Suprapubic skin (tissue), 3 donors: ENCODE data around the gene BAIAP2L1.

Source experiments
- CTCF ChIP-seq, 2 donors: fragments of 200-600 bp in 1 of 2; fragments of 450-650 bp in 1 of 2; sonication (generic) in 1 of 2; IDR thresholded peaks; one replicate each; pipeline ENCODE4 v1.5.1; 2016 to 2019; ENCODE audit warnings: antibody characterized with exemption in 2 of 2, mild to moderate bottlenecking in 1 of 2, moderate library complexity in 1 of 2
- EP300 ChIP-seq: sonication (generic); formaldehyde crosslinking; IDR thresholded peaks from one replicate; pipeline ENCODE4 v1.6.1; 2017; ENCODE audit warnings: antibody characterized with exemption
- POLR2A ChIP-seq, 2 donors: fragments of 450-650 bp; IDR thresholded peaks; one replicate each; pipeline ENCODE4 v1.6.1; 2017; ENCODE audit warnings: antibody characterized with exemption in 2 of 2, mild to moderate bottlenecking in 2 of 2, moderate library complexity in 2 of 2

GRCh38 chr7:98348726-98349474 is 52.0 kb downstream of the BAIAP2L1 start:
- TF ChIP-seq CTCF (IDR thresholded peaks at IDR 0.05) (no peak), EP300 (no peak), POLR2A (IDR thresholded peaks at IDR 0.05) (no peak)
